WTC11 (cell line): ENCODE data around the gene VIPR2. TPM values are rescaled to one million over a fixed set of nuclear protein-coding genes. Genes with fewer than 3 reads are reported as not detected.

Experiments used
- ATAC-seq: fragments of 200-7000 bp; cut with Tn5 transposase; 2 replicates; pipeline ENCODE4 v1.10.0; 2021; ENCODE audit warnings: mild to moderate bottlenecking, moderate library complexity
- CTCF ChIA-PET: fragments of 300-600 bp; sonication (Branson Sonifier 250); formaldehyde crosslinking; loops from one replicate; lab custom pipeline; 2021; ENCODE audit warnings: antibody characterized with exemption; lab: Charles Lee
- POLR2A ChIA-PET: fragments of 350-600 bp; sonication (Branson Sonifier 250); formaldehyde crosslinking; loops from one replicate; lab custom pipeline; 2021; ENCODE audit warnings: antibody characterized with exemption; lab: Charles Lee
- DNase-seq: peaks from one replicate; pipeline ENCODE4 v3.0.0; 2021; ENCODE audit warnings: low spot score
- H3K27ac Mint-ChIP-seq: 2 replicates; pipeline ENCODE4 v1.8.0; 2021; ENCODE audit warnings: mixed read lengths
- H3K27me3 Mint-ChIP-seq: 2 replicates; pipeline ENCODE4 v1.8.0; 2021; ENCODE audit warnings: low read depth, mild to moderate bottlenecking, moderate library complexity, mixed read lengths
- H3K36me3 Mint-ChIP-seq: 2 replicates; pipeline ENCODE4 v1.8.0; 2021; ENCODE audit warnings: mixed read lengths
- H3K4me1 Mint-ChIP-seq: 2 replicates; pipeline ENCODE4 v1.8.0; 2022; ENCODE audit warnings: mixed read lengths
- H3K4me3 Mint-ChIP-seq: 2 replicates; pipeline ENCODE4 v1.8.0; 2021; ENCODE audit warnings: mild to moderate bottlenecking, moderate library complexity, mixed read lengths
- H3K9me3 Mint-ChIP-seq: 2 replicates; pipeline ENCODE4 v1.8.0; 2021; ENCODE audit warnings: mixed read lengths
- ATF1 ChIP-seq: sonication (generic); formaldehyde crosslinking; IDR thresholded peaks from 2 replicates; pipeline ENCODE4 v1.8.1; 2023; ENCODE audit warnings: mild to moderate bottlenecking, moderate library complexity, missing genetic modification reagents
- ESRRA ChIP-seq: sonication (generic); formaldehyde crosslinking; IDR thresholded peaks from 2 replicates; pipeline ENCODE4 v1.8.1; 2022; ENCODE audit warnings: mild to moderate bottlenecking, missing genetic modification reagents, borderline replicate concordance
- GABPB1 ChIP-seq: sonication (generic); formaldehyde crosslinking; IDR thresholded peaks from 2 replicates; pipeline ENCODE4 v1.8.1; 2023; ENCODE audit warnings: mild to moderate bottlenecking, missing genetic modification reagents
- GTF2I ChIP-seq: fragments of 250-450 bp; sonication (Bioruptor Pico); conservative IDR thresholded peaks from 2 replicates; pipeline ENCODE4 v1.4.0; 2021; ENCODE audit warnings: mild to moderate bottlenecking
- HMGA2 ChIP-seq: fragments of 250-450 bp; sonication (Bioruptor Pico); IDR thresholded peaks from 2 replicates; pipeline ENCODE4 v1.4.0; 2021; ENCODE audit warnings: mild to moderate bottlenecking, moderate library complexity
- IRF2 ChIP-seq: sonication (generic); formaldehyde crosslinking; IDR thresholded peaks from 2 replicates; pipeline ENCODE4 v1.8.0; 2022; ENCODE audit warnings: low read depth, missing genetic modification reagents, borderline replicate concordance
- JAZF1 ChIP-seq: fragments of 250-450 bp; sonication (Bioruptor Pico); IDR thresholded peaks from 2 replicates; pipeline ENCODE4 v1.9.0; 2021; ENCODE audit warnings: moderate library complexity, mild to moderate bottlenecking, inconsistent platforms
- NR3C1 ChIP-seq: sonication (generic); formaldehyde crosslinking; conservative IDR thresholded peaks from 2 replicates; pipeline ENCODE4 v1.8.1; 2023; ENCODE audit warnings: low read depth, mild to moderate bottlenecking, missing genetic modification reagents
- OVOL2 ChIP-seq: fragments of 250-450 bp; sonication (Bioruptor Pico); IDR thresholded peaks from 2 replicates; pipeline ENCODE4 v1.9.0; 2021; ENCODE audit warnings: mild to moderate bottlenecking, borderline replicate concordance
- RELA ChIP-seq: sonication (generic); formaldehyde crosslinking; IDR thresholded peaks from 2 replicates; pipeline ENCODE4 v1.8.1; 2022; ENCODE audit warnings: missing genetic modification reagents, mild to moderate bottlenecking, borderline replicate concordance
- TCF7 ChIP-seq: sonication (generic); formaldehyde crosslinking; IDR thresholded peaks from 2 replicates; pipeline ENCODE4 v1.8.0; 2022; ENCODE audit warnings: mild to moderate bottlenecking, low read depth, missing genetic modification reagents, moderate library complexity
- ZBTB43 ChIP-seq: sonication (generic); formaldehyde crosslinking; IDR thresholded peaks from 2 replicates; pipeline ENCODE4 v1.8.1; 2023; ENCODE audit warnings: mild to moderate bottlenecking, missing genetic modification reagents
- ZNF138 ChIP-seq: sonication (generic); formaldehyde crosslinking; conservative IDR thresholded peaks from 2 replicates; pipeline ENCODE4 v1.8.1; 2022; ENCODE audit warnings: mild to moderate bottlenecking, moderate library complexity, missing genetic modification reagents
- ZNF263 ChIP-seq: sonication (generic); formaldehyde crosslinking; IDR thresholded peaks from 2 replicates; pipeline ENCODE4 v1.8.1; 2022; ENCODE audit warnings: low read depth, mild to moderate bottlenecking, moderate library complexity, missing genetic modification reagents
- total RNA-seq: library from RNA; stranded (reverse); gene quantifications from 3 replicates; pipeline ENCODE4 v1.2.3, GENCODE V29; 2021
- TF ChIP-seq, protein P1 (sequence below): sonication (generic); formaldehyde crosslinking; IDR thresholded peaks from 2 replicates; pipeline ENCODE4 v1.8.1; 2023; ENCODE audit warnings: mild to moderate bottlenecking, missing genetic modification reagents, borderline replicate concordance
- TF ChIP-seq, protein P2 (sequence below): sonication (generic); formaldehyde crosslinking; IDR thresholded peaks from 2 replicates; pipeline ENCODE4 v1.8.0; 2023; ENCODE audit warnings: missing genetic modification reagents, mild to moderate bottlenecking, borderline replicate concordance
- TF ChIP-seq, protein P3 (sequence below): sonication (generic); formaldehyde crosslinking; IDR thresholded peaks from 2 replicates; pipeline ENCODE4 v1.8.1; 2023; ENCODE audit warnings: mild to moderate bottlenecking, missing genetic modification reagents
- TF ChIP-seq, protein P4 (sequence below): sonication (generic); formaldehyde crosslinking; IDR thresholded peaks from 2 replicates; pipeline ENCODE4 v1.8.0; 2022; ENCODE audit warnings: mild to moderate bottlenecking, missing genetic modification reagents
- TF ChIP-seq, protein P5 (sequence below): sonication (generic); formaldehyde crosslinking; conservative IDR thresholded peaks from 2 replicates; pipeline ENCODE4 v1.8.1; 2023; ENCODE audit warnings: mild to moderate bottlenecking, low read depth, missing genetic modification reagents, moderate library complexity

The VIPR2 gene
- total RNA-seq, 1 experiment from 2014 or later, result 7.5 TPM

- ChIA-PET POLR2A (no interaction called here), CTCF (interaction anchor here (0.9 to 2.4 kb wide), 9 partner anchors 16 to 116 kb away, joined by 3 to 17 read pairs (median 8); no protein-coding TSS in a partner anchor)
- TF ChIP-seq JAZF1 (no peak), RELA (CRISPR knock-in tag) (no peak), ESRRA (no peak), OVOL2 (CRISPR knock-in tag) (no peak), ATF1 (no peak), NR3C1 (CRISPR knock-in tag) (no peak)
- peaks cover 5% of the 10 kb centered on the region; the same call in 1 of the 2 replicates for H3K27me3 Mint-ChIP-seq
- DNase-seq (no peak), ATAC-seq (no peak)
- peak overlapping the region; percentile 77 for H3K4me3 Mint-ChIP-seq
- H3K9me3 Mint-ChIP-seq, result no peaks in the 10 kb centered on the region
- H3K27ac Mint-ChIP-seq, result 0 out of 2 replicates have a peak overlapping the region, but pooled peaks have one; percentile 27
- H3K4me1 Mint-ChIP-seq, result peaks cover 21% of the 10 kb centered on the region
- H3K36me3 Mint-ChIP-seq, result no peaks in the 10 kb centered on the region
Observed at GRCh38 chr7:159031750-159032149, 112.9 kb downstream of the VIPR2 start.

DNA sequence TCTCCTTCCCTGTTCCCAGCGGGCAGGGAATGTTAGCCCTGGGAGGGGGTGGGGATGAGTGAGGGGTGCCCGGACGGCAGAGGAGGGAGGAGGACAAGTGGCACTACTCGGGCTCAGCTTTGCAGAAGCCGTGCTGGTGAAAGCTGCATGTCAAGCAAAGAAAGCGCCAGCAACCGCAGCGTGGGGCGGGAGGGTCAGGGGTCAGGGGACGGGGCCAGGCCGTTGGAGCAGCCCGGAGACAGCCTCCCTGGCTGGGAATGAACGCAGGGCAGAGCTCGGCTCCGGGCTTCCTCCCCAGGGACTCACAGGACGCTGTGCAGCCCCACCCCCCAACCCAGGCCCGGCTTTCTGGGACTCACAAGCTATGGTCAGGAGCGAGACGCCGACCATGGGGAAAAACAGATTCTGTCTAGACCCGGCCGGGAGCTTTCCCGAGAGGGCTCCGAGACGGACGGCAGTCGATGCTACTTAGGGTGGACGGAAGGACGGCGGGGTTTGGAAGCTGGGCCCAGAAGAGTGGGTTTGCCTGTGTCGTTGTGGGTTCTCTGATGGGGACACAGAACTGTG, 113.4 kb downstream of the VIPR2 start:
- Mint-ChIP-seq H3K4me3 (peak overlapping the region; percentile 77), H3K27ac (peak overlapping the region; percentile 49), H3K27me3 (peaks cover 5% of the 10 kb centered on the region; the same call in 1 of the 2 replicates), H3K4me1 (peaks cover 26% of the 10 kb centered on the region), H3K36me3 (no peaks in the 10 kb centered on the region), H3K9me3 (no peaks in the 10 kb centered on the region)
- DNase-seq (peak; percentile 51), ATAC-seq (peak; percentile 24)
- ChIA-PET POLR2A (interaction anchor here (0.9 kb wide), 1 partner anchor 27 kb away, joined by 3 read pairs; no protein-coding TSS in a partner anchor), CTCF (interaction anchor here (0.6 to 2.4 kb wide), 12 partner anchors 12 to 167 kb away, joined by 3 to 17 read pairs (median 5); no protein-coding TSS in a partner anchor)
- TF ChIP-seq, protein P1, sequence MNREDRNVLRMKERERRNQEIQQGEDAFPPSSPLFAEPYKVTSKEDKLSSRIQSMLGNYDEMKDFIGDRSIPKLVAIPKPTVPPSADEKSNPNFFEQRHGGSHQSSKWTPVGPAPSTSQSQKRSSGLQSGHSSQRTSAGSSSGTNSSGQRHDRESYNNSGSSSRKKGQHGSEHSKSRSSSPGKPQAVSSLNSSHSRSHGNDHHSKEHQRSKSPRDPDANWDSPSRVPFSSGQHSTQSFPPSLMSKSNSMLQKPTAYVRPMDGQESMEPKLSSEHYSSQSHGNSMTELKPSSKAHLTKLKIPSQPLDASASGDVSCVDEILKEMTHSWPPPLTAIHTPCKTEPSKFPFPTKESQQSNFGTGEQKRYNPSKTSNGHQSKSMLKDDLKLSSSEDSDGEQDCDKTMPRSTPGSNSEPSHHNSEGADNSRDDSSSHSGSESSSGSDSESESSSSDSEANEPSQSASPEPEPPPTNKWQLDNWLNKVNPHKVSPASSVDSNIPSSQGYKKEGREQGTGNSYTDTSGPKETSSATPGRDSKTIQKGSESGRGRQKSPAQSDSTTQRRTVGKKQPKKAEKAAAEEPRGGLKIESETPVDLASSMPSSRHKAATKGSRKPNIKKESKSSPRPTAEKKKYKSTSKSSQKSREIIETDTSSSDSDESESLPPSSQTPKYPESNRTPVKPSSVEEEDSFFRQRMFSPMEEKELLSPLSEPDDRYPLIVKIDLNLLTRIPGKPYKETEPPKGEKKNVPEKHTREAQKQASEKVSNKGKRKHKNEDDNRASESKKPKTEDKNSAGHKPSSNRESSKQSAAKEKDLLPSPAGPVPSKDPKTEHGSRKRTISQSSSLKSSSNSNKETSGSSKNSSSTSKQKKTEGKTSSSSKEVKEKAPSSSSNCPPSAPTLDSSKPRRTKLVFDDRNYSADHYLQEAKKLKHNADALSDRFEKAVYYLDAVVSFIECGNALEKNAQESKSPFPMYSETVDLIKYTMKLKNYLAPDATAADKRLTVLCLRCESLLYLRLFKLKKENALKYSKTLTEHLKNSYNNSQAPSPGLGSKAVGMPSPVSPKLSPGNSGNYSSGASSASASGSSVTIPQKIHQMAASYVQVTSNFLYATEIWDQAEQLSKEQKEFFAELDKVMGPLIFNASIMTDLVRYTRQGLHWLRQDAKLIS (CRISPR knock-in tag), result no peak
- TF ChIP-seq ZNF138 (CRISPR knock-in tag), result no peak
- TF ChIP-seq IRF2, result no peak
- TF ChIP-seq GABPB1, result no peak
- TF ChIP-seq, protein P2, sequence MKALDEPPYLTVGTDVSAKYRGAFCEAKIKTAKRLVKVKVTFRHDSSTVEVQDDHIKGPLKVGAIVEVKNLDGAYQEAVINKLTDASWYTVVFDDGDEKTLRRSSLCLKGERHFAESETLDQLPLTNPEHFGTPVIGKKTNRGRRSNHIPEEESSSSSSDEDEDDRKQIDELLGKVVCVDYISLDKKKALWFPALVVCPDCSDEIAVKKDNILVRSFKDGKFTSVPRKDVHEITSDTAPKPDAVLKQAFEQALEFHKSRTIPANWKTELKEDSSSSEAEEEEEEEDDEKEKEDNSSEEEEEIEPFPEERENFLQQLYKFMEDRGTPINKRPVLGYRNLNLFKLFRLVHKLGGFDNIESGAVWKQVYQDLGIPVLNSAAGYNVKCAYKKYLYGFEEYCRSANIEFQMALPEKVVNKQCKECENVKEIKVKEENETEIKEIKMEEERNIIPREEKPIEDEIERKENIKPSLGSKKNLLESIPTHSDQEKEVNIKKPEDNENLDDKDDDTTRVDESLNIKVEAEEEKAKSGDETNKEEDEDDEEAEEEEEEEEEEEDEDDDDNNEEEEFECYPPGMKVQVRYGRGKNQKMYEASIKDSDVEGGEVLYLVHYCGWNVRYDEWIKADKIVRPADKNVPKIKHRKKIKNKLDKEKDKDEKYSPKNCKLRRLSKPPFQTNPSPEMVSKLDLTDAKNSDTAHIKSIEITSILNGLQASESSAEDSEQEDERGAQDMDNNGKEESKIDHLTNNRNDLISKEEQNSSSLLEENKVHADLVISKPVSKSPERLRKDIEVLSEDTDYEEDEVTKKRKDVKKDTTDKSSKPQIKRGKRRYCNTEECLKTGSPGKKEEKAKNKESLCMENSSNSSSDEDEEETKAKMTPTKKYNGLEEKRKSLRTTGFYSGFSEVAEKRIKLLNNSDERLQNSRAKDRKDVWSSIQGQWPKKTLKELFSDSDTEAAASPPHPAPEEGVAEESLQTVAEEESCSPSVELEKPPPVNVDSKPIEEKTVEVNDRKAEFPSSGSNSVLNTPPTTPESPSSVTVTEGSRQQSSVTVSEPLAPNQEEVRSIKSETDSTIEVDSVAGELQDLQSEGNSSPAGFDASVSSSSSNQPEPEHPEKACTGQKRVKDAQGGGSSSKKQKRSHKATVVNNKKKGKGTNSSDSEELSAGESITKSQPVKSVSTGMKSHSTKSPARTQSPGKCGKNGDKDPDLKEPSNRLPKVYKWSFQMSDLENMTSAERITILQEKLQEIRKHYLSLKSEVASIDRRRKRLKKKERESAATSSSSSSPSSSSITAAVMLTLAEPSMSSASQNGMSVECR (CRISPR knock-in tag), result no peak
- no peak for TF ChIP-seq ESRRA
- TF ChIP-seq, protein P3, sequence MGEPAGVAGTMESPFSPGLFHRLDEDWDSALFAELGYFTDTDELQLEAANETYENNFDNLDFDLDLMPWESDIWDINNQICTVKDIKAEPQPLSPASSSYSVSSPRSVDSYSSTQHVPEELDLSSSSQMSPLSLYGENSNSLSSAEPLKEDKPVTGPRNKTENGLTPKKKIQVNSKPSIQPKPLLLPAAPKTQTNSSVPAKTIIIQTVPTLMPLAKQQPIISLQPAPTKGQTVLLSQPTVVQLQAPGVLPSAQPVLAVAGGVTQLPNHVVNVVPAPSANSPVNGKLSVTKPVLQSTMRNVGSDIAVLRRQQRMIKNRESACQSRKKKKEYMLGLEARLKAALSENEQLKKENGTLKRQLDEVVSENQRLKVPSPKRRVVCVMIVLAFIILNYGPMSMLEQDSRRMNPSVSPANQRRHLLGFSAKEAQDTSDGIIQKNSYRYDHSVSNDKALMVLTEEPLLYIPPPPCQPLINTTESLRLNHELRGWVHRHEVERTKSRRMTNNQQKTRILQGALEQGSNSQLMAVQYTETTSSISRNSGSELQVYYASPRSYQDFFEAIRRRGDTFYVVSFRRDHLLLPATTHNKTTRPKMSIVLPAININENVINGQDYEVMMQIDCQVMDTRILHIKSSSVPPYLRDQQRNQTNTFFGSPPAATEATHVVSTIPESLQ (CRISPR knock-in tag), result no peak
- no peak for TF ChIP-seq GTF2I
- TF ChIP-seq, protein P4, sequence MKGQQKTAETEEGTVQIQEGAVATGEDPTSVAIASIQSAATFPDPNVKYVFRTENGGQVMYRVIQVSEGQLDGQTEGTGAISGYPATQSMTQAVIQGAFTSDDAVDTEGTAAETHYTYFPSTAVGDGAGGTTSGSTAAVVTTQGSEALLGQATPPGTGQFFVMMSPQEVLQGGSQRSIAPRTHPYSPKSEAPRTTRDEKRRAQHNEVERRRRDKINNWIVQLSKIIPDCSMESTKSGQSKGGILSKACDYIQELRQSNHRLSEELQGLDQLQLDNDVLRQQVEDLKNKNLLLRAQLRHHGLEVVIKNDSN (CRISPR knock-in tag), result no peak
- no peak for TF ChIP-seq ZBTB43 (CRISPR knock-in tag)
- TF ChIP-seq ZNF263, result no peak
- no peak for TF ChIP-seq HMGA2 (CRISPR knock-in tag)
- no peak for TF ChIP-seq TCF7 (CRISPR knock-in tag)
- TF ChIP-seq, protein P5, sequence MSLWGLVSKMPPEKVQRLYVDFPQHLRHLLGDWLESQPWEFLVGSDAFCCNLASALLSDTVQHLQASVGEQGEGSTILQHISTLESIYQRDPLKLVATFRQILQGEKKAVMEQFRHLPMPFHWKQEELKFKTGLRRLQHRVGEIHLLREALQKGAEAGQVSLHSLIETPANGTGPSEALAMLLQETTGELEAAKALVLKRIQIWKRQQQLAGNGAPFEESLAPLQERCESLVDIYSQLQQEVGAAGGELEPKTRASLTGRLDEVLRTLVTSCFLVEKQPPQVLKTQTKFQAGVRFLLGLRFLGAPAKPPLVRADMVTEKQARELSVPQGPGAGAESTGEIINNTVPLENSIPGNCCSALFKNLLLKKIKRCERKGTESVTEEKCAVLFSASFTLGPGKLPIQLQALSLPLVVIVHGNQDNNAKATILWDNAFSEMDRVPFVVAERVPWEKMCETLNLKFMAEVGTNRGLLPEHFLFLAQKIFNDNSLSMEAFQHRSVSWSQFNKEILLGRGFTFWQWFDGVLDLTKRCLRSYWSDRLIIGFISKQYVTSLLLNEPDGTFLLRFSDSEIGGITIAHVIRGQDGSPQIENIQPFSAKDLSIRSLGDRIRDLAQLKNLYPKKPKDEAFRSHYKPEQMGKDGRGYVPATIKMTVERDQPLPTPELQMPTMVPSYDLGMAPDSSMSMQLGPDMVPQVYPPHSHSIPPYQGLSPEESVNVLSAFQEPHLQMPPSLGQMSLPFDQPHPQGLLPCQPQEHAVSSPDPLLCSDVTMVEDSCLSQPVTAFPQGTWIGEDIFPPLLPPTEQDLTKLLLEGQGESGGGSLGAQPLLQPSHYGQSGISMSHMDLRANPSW, result no peak
